H1 (cell line): ENCODE measurements around the gene KISS1. TPM values are rescaled to one million over a fixed set of nuclear protein-coding genes. Genes with fewer than 3 reads are reported as not detected.

ENCODE experiments used
- CTCF ChIA-PET: fragments of 300-600 bp; sonication (Branson Sonifier 250); formaldehyde crosslinking; loops from one replicate; lab custom pipeline; 2021; ENCODE audit not compliant: partially characterized antibody; lab: Charles Lee
- POLR2A ChIA-PET: fragments of 300-600 bp; sonication (Branson Sonifier 250); formaldehyde crosslinking; loops from one replicate; lab custom pipeline; 2021; ENCODE audit warnings: inconsistent platforms; ENCODE audit not compliant: partially characterized antibody; lab: Charles Lee
- DNase-seq, 2 experiments: peaks; one replicate each; pipeline versions ENCODE4 v3.0.0 to v3.0.0-alpha.2; 2010 to 2022; ENCODE audit warnings: low spot score in 2 of 2, low read depth in 1 of 2, mixed read lengths in 1 of 2
- FAIRE-seq: peaks from 2 replicates; lab custom pipeline; 2011; peaks lifted over from hg19 to GRCh38; lab: Jason Lieb, UNC
- H2AFZ ChIP-seq: 2 replicates; pipeline ENCODE4 v1.8.1; 2012; ENCODE audit warnings: low read length, inconsistent platforms
- H2AK5ac ChIP-seq: 2 replicates; pipeline ENCODE4 v1.6.1; 2013; ENCODE audit warnings: low read depth, low read length
- H2BK120ac ChIP-seq: replicated peaks from 2 replicates; pipeline ENCODE3; 2013; ENCODE audit warnings: low read depth, low read length, inconsistent platforms
- H2BK12ac ChIP-seq: 2 replicates; pipeline ENCODE4 v1.6.1; 2013; ENCODE audit warnings: low read depth, low read length
- H2BK15ac ChIP-seq: 2 replicates; pipeline ENCODE4 v1.6.1; 2013; ENCODE audit warnings: low read length
- H2BK20ac ChIP-seq: 2 replicates; pipeline ENCODE4 v1.6.1; 2013; ENCODE audit warnings: low read length
- H2BK5ac ChIP-seq: 2 replicates; pipeline ENCODE4 v1.6.1; 2013; ENCODE audit warnings: low read depth, low read length
- H3K14ac ChIP-seq: 2 replicates; pipeline ENCODE4 v1.6.1; 2013; ENCODE audit warnings: inconsistent platforms; ENCODE audit not compliant: insufficient read length
- H3K18ac ChIP-seq: 2 replicates; pipeline ENCODE4 v1.6.1; 2013; ENCODE audit warnings: low read length; ENCODE audit errors: extremely low read depth
- H3K23ac ChIP-seq: 2 replicates; pipeline ENCODE4 v1.6.1; 2013; ENCODE audit warnings: inconsistent platforms; ENCODE audit not compliant: insufficient read length
- H3K23me2 ChIP-seq: 2 replicates; pipeline ENCODE4 v1.6.1; 2013; ENCODE audit warnings: low read depth, low read length
- H3K27ac ChIP-seq: 2 replicates; pipeline ENCODE4 v1.6.1; 2011; ENCODE audit warnings: low read depth, low read length, inconsistent platforms
- H3K27me3 ChIP-seq, 4 experiments: replicated peaks in 1 of 4; 1 replicate in 1 of 4; 2 replicates in 3 of 4; pipeline versions ENCODE4 v1.6.1 to v1.8.1; 2011 to 2013; ENCODE audit warnings: low read length in 3 of 4, mild to moderate bottlenecking in 3 of 4, inconsistent platforms in 2 of 4, mixed read lengths in 2 of 4, moderate library complexity in 1 of 4; ENCODE audit not compliant: control insufficient read depth in 3 of 4, insufficient read depth in 3 of 4; ENCODE audit errors: extremely low read depth in 1 of 4
- H3K36me3 ChIP-seq, 4 experiments: 2 replicates each; pipeline versions ENCODE4 v1.6.1 to v1.8.1; 2011 to 2013; ENCODE audit warnings: mild to moderate bottlenecking in 4 of 4, low read length in 3 of 4, moderate library complexity in 2 of 4, control low read depth in 1 of 4, inconsistent platforms in 1 of 4; ENCODE audit not compliant: insufficient read depth in 4 of 4, control insufficient read depth in 2 of 4
- H3K4ac ChIP-seq: replicated peaks from 2 replicates; pipeline ENCODE3; 2013; ENCODE audit warnings: low read length, low read depth, mixed read lengths, inconsistent platforms; ENCODE audit not compliant: insufficient read length
- H3K4me1 ChIP-seq, 4 experiments: replicated peaks in 1 of 4; 1 replicate in 1 of 4; 2 replicates in 3 of 4; pipeline versions ENCODE4 v1.6.1 to v1.8.1; 2011 to 2013; ENCODE audit warnings: low read length in 3 of 4, inconsistent platforms in 2 of 4, mixed read lengths in 1 of 4; ENCODE audit not compliant: insufficient read depth in 4 of 4, control insufficient read depth in 3 of 4
- H3K4me2 ChIP-seq, 2 experiments: 2 replicates each; pipeline versions ENCODE4 v1.6.1 to v1.8.1; 2011 to 2013; ENCODE audit warnings: low read depth in 2 of 2, low read length in 2 of 2, control low read depth in 1 of 2, inconsistent platforms in 1 of 2, mild to moderate bottlenecking in 1 of 2; ENCODE audit not compliant: insufficient read depth in 1 of 2
- H3K4me3 ChIP-seq, 4 experiments: fragments of 200-600, 300-600 bp in 1 of 4; sonication (generic), shearing (Covaris generic), sonication (Bioruptor Twin) in 1 of 4; 2 replicates each; pipeline versions ENCODE4 v1.5.1 to v1.8.1; 2011 to 2016; ENCODE audit warnings: low read length in 4 of 4, low read depth in 3 of 4, control low read depth in 2 of 4, inconsistent platforms in 2 of 4, mild to moderate bottlenecking in 2 of 4, mixed read lengths in 1 of 4, moderate library complexity in 1 of 4; ENCODE audit not compliant: insufficient read depth in 2 of 4; ENCODE audit errors: extremely low read depth in 1 of 4
- H3K56ac ChIP-seq: replicated peaks from 2 replicates; pipeline ENCODE3; 2013; ENCODE audit warnings: low read depth, mild to moderate bottlenecking, mixed read lengths, low read length, inconsistent platforms; ENCODE audit not compliant: insufficient read length
- H3K79me1 ChIP-seq: 2 replicates; pipeline ENCODE4 v1.6.1; 2013; ENCODE audit warnings: low read depth, low read length, control low read depth
- H3K79me2 ChIP-seq, 2 experiments: 2 replicates each; pipeline versions ENCODE4 v1.6.1 to v1.8.1; 2012 to 2013; ENCODE audit warnings: low read length in 2 of 2, mild to moderate bottlenecking in 2 of 2, inconsistent platforms in 1 of 2; ENCODE audit not compliant: insufficient read depth in 2 of 2, control insufficient read depth in 1 of 2
- H3K9ac ChIP-seq, 4 experiments: replicated peaks in 1 of 4; 1 replicate in 1 of 4; 2 replicates in 3 of 4; pipeline versions ENCODE4 v1.6.1 to v1.8.1; 2011 to 2013; ENCODE audit warnings: low read depth in 3 of 4, low read length in 3 of 4, control low read depth in 2 of 4, mild to moderate bottlenecking in 2 of 4, moderate library complexity in 2 of 4, inconsistent platforms in 1 of 4; ENCODE audit errors: extremely low read depth in 1 of 4
- H3K9me3 ChIP-seq, 2 experiments: 2 replicates each; pipeline versions ENCODE4 v1.6.1 to v1.8.1; 2012 to 2013; ENCODE audit warnings: mild to moderate bottlenecking in 2 of 2, moderate library complexity in 2 of 2, control low read depth in 1 of 2, inconsistent platforms in 1 of 2, low read depth in 1 of 2, low read length in 1 of 2, mixed read lengths in 1 of 2; ENCODE audit not compliant: insufficient read depth in 2 of 2
- H4K20me1 ChIP-seq, 2 experiments: replicated peaks in 1 of 2; 2 replicates each; pipeline versions ENCODE3 to v1.8.1; 2011 to 2013; ENCODE audit warnings: inconsistent platforms in 2 of 2, low read length in 2 of 2, mild to moderate bottlenecking in 1 of 2; ENCODE audit not compliant: insufficient read depth in 2 of 2, control insufficient read depth in 1 of 2
- H4K5ac ChIP-seq: 2 replicates; pipeline ENCODE4 v1.6.1; 2013; ENCODE audit warnings: low read length, low read depth, mixed read lengths, inconsistent platforms; ENCODE audit not compliant: insufficient read length
- H4K8ac ChIP-seq: 2 replicates; pipeline ENCODE4 v1.8.0; 2013; ENCODE audit warnings: mild to moderate bottlenecking, moderate library complexity, low read length, inconsistent platforms; ENCODE audit not compliant: insufficient read depth; ENCODE audit errors: extremely low read depth
- H4K91ac ChIP-seq: replicated peaks from 2 replicates; pipeline ENCODE3; 2013; ENCODE audit warnings: low read length, mixed read lengths, inconsistent platforms; ENCODE audit not compliant: insufficient read length
- WGBS, 2 experiments: shearing (Covaris generic) in 1 of 2; methylation state at CpG; one replicate each; pipeline versions ENCODE4 v1.1.6 to v1.1.7; 2013 to 2015; ENCODE audit warnings: low lambda C conversion rate in 2 of 2, mixed read lengths in 2 of 2, inconsistent platforms in 1 of 2, low coverage in 1 of 2, missing lambda C conversion rate in 1 of 2; ENCODE audit not compliant: insufficient replicate concordance in 2 of 2, insufficient coverage in 1 of 2, insufficient read length in 1 of 2; ENCODE audit errors: extremely low coverage in 1 of 2, missing lambda C conversion rate in 1 of 2; 5-methylcytosine and 5-hydroxymethylcytosine counted together
- polyA plus RNA-seq, 7 experiments: library from polyadenylated mRNA; depleted of rRNA in 3 of 7; stranded (reverse) in 5 of 7; unstranded in 2 of 7; fragments of >200 nt in 5 of 7; fragments of 200-250 nt in 2 of 7; gene quantifications; 1 replicate in 5 of 7; 2 replicates in 1 of 7; 4 replicates in 1 of 7; pipeline versions ENCODE4 v1.2.1 to v1.2.3, GENCODE V29; 2011 to 2013; ENCODE audit warnings: missing spikeins in 2 of 7, mixed read lengths in 2 of 7
- total RNA-seq: library from RNA; stranded (reverse); fragmentation: NEBNext Ultra II Directional; extraction: Animal tissue kit (Norgen Biotek cat#: 25700); gene quantifications from 2 replicates; pipeline ENCODE4 v1.2.1, GENCODE V29; 2021

KISS1 gene
- total and polyA plus RNA-seq, 2 of the 8 experiments (the other 6 are each of a cell fraction or from before 2014, with no cell fraction given): 0.71 TPM; not detected in 1

DNA sequence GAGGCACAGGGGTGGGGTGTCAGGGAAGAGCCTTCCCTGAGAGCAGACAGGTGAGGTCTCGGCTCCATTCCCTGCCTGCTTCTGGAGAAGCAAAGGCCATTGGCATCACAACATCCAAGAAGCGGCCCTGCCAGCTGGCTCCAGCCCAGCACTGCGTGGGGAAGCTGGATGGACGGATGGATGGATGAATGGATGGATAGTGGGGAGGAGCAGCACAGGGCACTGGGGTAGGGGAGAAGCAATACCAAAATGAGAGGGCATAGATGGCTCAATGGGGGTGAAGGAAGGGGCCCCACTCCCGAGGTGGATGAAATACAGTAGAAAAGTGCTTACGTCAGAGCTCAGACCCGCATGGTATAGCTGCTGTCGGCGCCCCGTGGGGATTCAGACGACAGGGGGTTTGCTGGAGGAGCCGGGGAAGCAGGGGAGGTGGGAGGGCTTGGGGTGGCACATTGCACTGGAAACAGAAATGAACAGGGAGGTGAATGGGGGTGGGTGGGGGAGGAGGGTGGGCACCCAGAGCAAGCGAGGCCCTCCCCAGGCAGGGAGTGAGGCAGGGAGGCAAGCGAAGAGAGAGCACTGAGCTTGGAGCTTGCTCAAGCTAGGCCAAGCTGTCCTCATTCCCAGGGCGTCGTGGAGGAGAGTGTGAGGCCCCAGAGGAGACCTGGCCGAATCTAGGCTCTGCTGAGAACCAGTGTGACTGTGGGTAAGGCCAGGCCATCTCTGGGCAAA lies 27.0 kb upstream of the KISS1 start:
- Histone ChIP-seq H3K27me3 (no peaks in the 10 kb centered on the region), H4K5ac (no peak overlapping the region), H3K27ac (no peak overlapping the region), H2AFZ (no peak overlapping the region), H3K4ac (no peak overlapping the region), H3K4me3 (no peak overlapping the region), H3K56ac (no peak overlapping the region), H3K18ac (no peak overlapping the region), H2BK120ac (no peak overlapping the region), H4K20me1 (no peaks in the 10 kb centered on the region), H3K4me2 (no peak overlapping the region), H3K36me3 (no peaks in the 10 kb centered on the region; a peak in 1 of 8 replicates), H2BK20ac (no peak overlapping the region), H3K79me2 (no peaks in the 10 kb centered on the region), H4K91ac (no peak overlapping the region), H2BK5ac (no peak overlapping the region), H2AK5ac (no peak overlapping the region), H3K14ac (no peak overlapping the region), H3K9me3 (no peaks in the 10 kb centered on the region), H3K79me1 (no peaks in the 10 kb centered on the region), H3K4me1 (0 out of 7 replicates have a peak, but pooled peaks cover 0 to 2% (median 0%) of the 10 kb centered on the region in 4 experiments), H3K23me2 (no peaks in the 10 kb centered on the region), H4K8ac (no peak overlapping the region), H2BK15ac (no peak overlapping the region), H3K23ac (no peak overlapping the region), H2BK12ac (no peak overlapping the region), H3K9ac (no peak overlapping the region)
- POLR2A ChIA-PET: interaction anchor here (0.9 to 1.3 kb wide), 2 partner anchors 9 to 32 kb away, joined by 3 to 4 read pairs; partner anchors contain the start of gene GOLT1A
- 95% methylated on average over 14 of the region's 17 CpGs; no CpG with 5 or more reads in 1 of the 2 experiments for WGBS, 2 experiments
- CTCF ChIA-PET: interaction anchor here (0.6 to 1.7 kb wide), 8 partner anchors 10 to 1029 kb away, joined by 3 to 6 read pairs (median 5); partner anchors contain the start of gene PLEKHA6
- FAIRE-seq (no peak), DNase-seq (no peak)
